Trophoblast cell (in vitro differentiated cells and primary cell): Measurements from ENCODE around the gene INPP5D. TPM values are rescaled to one million over a fixed set of nuclear protein-coding genes. Genes with fewer than 3 reads are reported as not detected.

ENCODE experiments used
- DNase-seq, 2 donors: peaks; one replicate each; pipeline ENCODE4 v3.0.0-alpha.2; 2016
- H2AFZ ChIP-seq: 2 replicates; pipeline ENCODE4 v1.6.1; 2013; ENCODE audit warnings: low read length, moderate library complexity, mild to moderate bottlenecking; ENCODE audit not compliant: insufficient read depth, poor library complexity
- H2AK5ac ChIP-seq: 2 replicates; pipeline ENCODE4 v1.6.1; 2013; ENCODE audit warnings: mild to moderate bottlenecking, low read length
- H2BK120ac ChIP-seq: 2 replicates; pipeline ENCODE4 v1.6.1; 2013; ENCODE audit warnings: low read length, mild to moderate bottlenecking, moderate library complexity; ENCODE audit not compliant: insufficient read depth, poor library complexity
- H2BK12ac ChIP-seq: 2 replicates; pipeline ENCODE4 v1.6.1; 2013; ENCODE audit warnings: mild to moderate bottlenecking, low read length, moderate library complexity
- H2BK5ac ChIP-seq: 2 replicates; pipeline ENCODE4 v1.6.1; 2013; ENCODE audit warnings: low read length, low read depth, moderate library complexity, mild to moderate bottlenecking; ENCODE audit not compliant: poor library complexity
- H3K14ac ChIP-seq: 2 replicates; pipeline ENCODE4 v1.6.1; 2013; ENCODE audit warnings: mild to moderate bottlenecking, low read length
- H3K18ac ChIP-seq: 2 replicates; pipeline ENCODE4 v1.6.1; 2013; ENCODE audit warnings: mild to moderate bottlenecking, low read length
- H3K23ac ChIP-seq: 2 replicates; pipeline ENCODE4 v1.6.1; 2013; ENCODE audit warnings: low read length
- H3K27ac ChIP-seq: 2 replicates; pipeline ENCODE4 v1.5.1; 2013; ENCODE audit warnings: low read depth, mild to moderate bottlenecking, inconsistent platforms, low read length, moderate library complexity
- H3K27me3 ChIP-seq: 2 replicates; pipeline ENCODE4 v1.6.1; 2013; ENCODE audit warnings: inconsistent platforms, mild to moderate bottlenecking, low read length, moderate library complexity; ENCODE audit not compliant: insufficient read depth
- H3K36me3 ChIP-seq, 2 experiments: 1 replicate in 1 of 2; 2 replicates in 1 of 2; pipeline ENCODE4 v1.6.1; 2013; ENCODE audit warnings: low read length in 2 of 2, mild to moderate bottlenecking in 2 of 2, moderate library complexity in 1 of 2; ENCODE audit not compliant: insufficient read depth in 2 of 2, control insufficient read depth in 1 of 2
- H3K4ac ChIP-seq: 2 replicates; pipeline ENCODE4 v1.6.1; 2013; ENCODE audit warnings: low read depth, mild to moderate bottlenecking, low read length, moderate library complexity
- H3K4me1 ChIP-seq, 2 experiments: 1 replicate in 1 of 2; 2 replicates in 1 of 2; pipeline ENCODE4 v1.6.1; 2013; ENCODE audit warnings: low read length in 2 of 2, mild to moderate bottlenecking in 2 of 2, moderate library complexity in 1 of 2; ENCODE audit not compliant: insufficient read depth in 2 of 2, control insufficient read depth in 1 of 2
- H3K4me2 ChIP-seq: 2 replicates; pipeline ENCODE4 v1.6.1; 2013; ENCODE audit warnings: inconsistent platforms, mild to moderate bottlenecking, low read length, moderate library complexity
- H3K4me3 ChIP-seq: 2 replicates; pipeline ENCODE4 v1.5.1; 2013; ENCODE audit warnings: mild to moderate bottlenecking, low read depth, low read length, inconsistent platforms
- H3K79me1 ChIP-seq: one replicate; pipeline ENCODE4 v1.6.1; 2013; ENCODE audit warnings: low read length
- H3K79me2 ChIP-seq: 2 replicates; pipeline ENCODE4 v1.6.1; 2013; ENCODE audit warnings: low read length, mild to moderate bottlenecking; ENCODE audit not compliant: control insufficient read depth, insufficient read depth, poor library complexity
- H3K9ac ChIP-seq: 2 replicates; pipeline ENCODE4 v1.6.1; 2013; ENCODE audit warnings: mild to moderate bottlenecking, low read length
- H3K9me3 ChIP-seq: 2 replicates; pipeline ENCODE4 v1.6.1; 2013; ENCODE audit warnings: low read depth, mild to moderate bottlenecking, control low read depth, inconsistent platforms, low read length; ENCODE audit not compliant: insufficient read depth
- H4K12ac ChIP-seq: 2 replicates; pipeline ENCODE4 v1.6.1; 2013; ENCODE audit warnings: low read depth, mild to moderate bottlenecking, low read length, moderate library complexity
- H4K8ac ChIP-seq: 2 replicates; pipeline ENCODE4 v1.6.1; 2013; ENCODE audit warnings: low read depth, mild to moderate bottlenecking, low read length, moderate library complexity
- H4K91ac ChIP-seq: one replicate; pipeline ENCODE4 v1.6.1; 2013; ENCODE audit warnings: low read depth, mild to moderate bottlenecking, low read length, moderate library complexity
- WGBS: extraction: QIAGEN DNeasy Blood & Tissue Kit; methylation state at CpG from one replicate; pipeline ENCODE4 v1.1.7; 2013; ENCODE audit warnings: missing lambda C conversion rate; ENCODE audit not compliant: insufficient read length, insufficient coverage; ENCODE audit errors: extremely low coverage; 5-methylcytosine and 5-hydroxymethylcytosine counted together
- polyA plus RNA-seq: library from polyadenylated mRNA; stranded (reverse); fragments of 200-250 nt; gene quantifications from 2 replicates; pipeline ENCODE4 v1.2.3, GENCODE V29; 2013

INPP5D gene
- polyA plus RNA-seq = 6.1 and 6.2 TPM in 2 replicates

DNA sequence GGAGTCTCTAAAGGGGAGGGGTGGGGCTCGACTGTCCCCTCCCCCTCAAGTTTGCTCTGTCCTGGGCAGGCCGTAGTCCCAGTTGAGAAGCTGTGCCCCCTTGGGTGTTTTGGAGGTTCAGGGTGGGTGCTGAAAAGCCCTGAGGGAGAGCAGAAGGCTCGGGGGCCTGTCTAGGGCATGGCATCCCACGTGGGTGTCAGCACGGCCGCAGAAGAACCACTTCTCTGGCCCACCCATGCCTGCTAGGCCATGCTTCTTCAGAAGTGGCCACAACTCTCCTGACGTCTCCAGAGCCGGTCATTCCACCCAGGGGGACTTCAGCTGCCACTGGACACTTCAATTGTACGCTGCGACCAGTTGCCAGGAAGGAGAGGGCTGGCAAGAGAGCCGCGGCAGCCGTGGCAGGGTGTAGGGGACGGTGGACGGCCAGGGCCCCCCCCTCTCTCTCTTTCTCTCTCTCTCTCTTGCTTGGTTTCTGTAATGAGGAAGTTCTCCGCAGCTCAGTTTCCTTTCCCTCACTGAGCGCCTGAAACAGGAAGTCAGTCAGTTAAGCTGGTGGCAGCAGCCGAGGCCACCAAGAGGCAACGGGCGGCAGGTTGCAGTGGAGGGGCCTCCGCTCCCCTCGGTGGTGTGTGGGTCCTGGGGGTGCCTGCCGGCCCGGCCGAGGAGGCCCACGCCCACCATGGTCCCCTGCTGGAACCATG, at the start of gene INPP5D:
Gene INPP5D (plus strand): TSS at position 546 of the 704 bp plus-strand sequence. CDS start 137 bp downstream, at position 683.
- Histone ChIP-seq H4K8ac (no peak within 1 kb of the TSS), H4K12ac (no peak within 1 kb of the TSS), H2BK120ac (no peak within 1 kb of the TSS), H3K9me3 (peaks cover 2% of the 10 kb centered on the region), H3K27ac (no peak within 1 kb of the TSS), H3K4me1 (peaks cover 13% of the 10 kb centered on the region in 2 experiments), H3K9ac (no peak within 1 kb of the TSS), H3K79me1 (no peaks in the 10 kb centered on the region), H3K4ac (no peak within 1 kb of the TSS), H3K79me2 (no peaks in the 10 kb centered on the region), H3K4me3 (no peak within 1 kb of the TSS), H3K27me3 (no peaks in the 10 kb centered on the region), H3K23ac (no peak within 1 kb of the TSS), H2BK12ac (no peak within 1 kb of the TSS), H3K36me3 (no peaks in the 10 kb centered on the region), H2BK5ac (no peak within 1 kb of the TSS), H3K14ac (no peak within 1 kb of the TSS), H3K4me2 (no peak within 1 kb of the TSS), H2AFZ (no peak within 1 kb of the TSS), H2AK5ac (no peak within 1 kb of the TSS), H4K91ac (no peak within 1 kb of the TSS), H3K18ac (no peak within 1 kb of the TSS)
- DNase-seq = no peak
- no CpG with 5 or more reads among the region's 26 CpGs for WGBS

DNA sequence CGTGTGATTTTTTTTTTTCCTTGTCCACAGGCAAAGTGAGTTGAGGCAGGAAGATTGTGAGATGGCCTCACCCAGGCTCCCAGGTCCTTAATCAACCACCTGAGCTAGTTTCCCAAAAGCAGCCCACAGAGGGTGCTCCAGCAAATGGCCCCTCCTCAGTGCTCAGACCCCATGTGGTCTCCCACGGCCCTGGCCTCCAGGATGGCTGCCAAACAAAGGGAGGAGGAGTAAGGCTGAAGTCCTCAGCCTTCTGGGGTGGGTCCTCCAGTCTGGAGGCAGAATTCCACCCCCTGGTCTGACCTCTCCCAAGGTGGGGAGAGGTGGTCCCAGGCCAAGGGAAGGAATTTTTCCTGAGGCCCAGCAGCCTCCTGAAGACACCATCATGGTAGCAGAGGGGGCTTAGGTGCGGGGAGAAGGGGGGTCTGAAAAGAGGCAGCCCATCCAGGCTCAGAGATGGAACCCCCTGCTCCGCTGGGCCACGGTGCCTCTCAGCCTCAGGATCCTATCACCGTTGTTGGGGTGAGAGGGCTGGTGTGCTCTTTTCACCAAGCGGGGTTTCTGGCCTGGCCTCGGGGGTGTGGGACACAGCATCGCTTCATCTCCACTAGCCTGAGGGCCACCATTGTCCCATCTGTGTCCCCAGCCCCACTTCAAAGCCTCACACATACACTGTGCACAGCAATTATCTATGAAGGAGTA, 49.4 kb upstream of the INPP5D start:
- Histone ChIP-seq H2BK120ac (no peak overlapping the region), H3K4ac (no peak overlapping the region), H4K8ac (no peak overlapping the region), H3K4me3 (no peak overlapping the region), H3K4me1 (no peaks in the 10 kb centered on the region), H3K23ac (no peak overlapping the region), H3K14ac (no peak overlapping the region), H4K12ac (no peak overlapping the region), H3K9me3 (peaks cover 2% of the 10 kb centered on the region), H3K79me2 (no peaks in the 10 kb centered on the region), H3K18ac (no peak overlapping the region), H2BK12ac (no peak overlapping the region), H2AFZ (no peak overlapping the region), H2BK5ac (no peak overlapping the region), H3K79me1 (no peaks in the 10 kb centered on the region), H3K9ac (no peak overlapping the region), H2AK5ac (no peak overlapping the region), H3K4me2 (no peak overlapping the region), H3K27me3 (no peaks in the 10 kb centered on the region), H4K91ac (no peak overlapping the region), H3K27ac (no peak overlapping the region), H3K36me3 (no peaks in the 10 kb centered on the region)
- no CpG with 5 or more reads among the region's 9 CpGs for WGBS
- no peak for DNase-seq

DNA sequence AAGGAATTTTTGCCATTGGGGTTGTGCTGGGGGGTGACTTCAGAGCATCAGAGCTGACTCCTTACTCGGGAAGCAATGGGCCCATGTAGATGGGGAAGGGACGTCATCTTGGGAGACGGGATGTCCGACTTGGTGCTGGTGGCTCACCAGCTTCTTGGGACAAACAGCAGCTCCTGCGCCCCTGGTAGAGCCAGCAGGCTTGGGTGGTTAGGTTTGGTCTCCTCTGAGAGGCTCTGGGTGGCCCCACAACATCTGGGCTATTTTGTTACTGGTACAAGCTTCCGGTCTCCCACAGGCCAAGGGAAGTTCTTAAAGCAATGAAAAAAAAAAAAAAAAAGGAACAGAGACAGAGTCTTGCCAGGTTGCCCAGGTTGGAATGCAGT, 48.9 kb upstream of the INPP5D start:
- no peak overlapping the region for H2BK12ac ChIP-seq
- no peak overlapping the region for H3K27ac ChIP-seq
- no peak for DNase-seq
- no peak overlapping the region for H2AK5ac ChIP-seq
- no peaks in the 10 kb centered on the region for H3K79me2 ChIP-seq
- no peak overlapping the region for H3K9ac ChIP-seq
- no peak overlapping the region for H3K18ac ChIP-seq
- no peaks in the 10 kb centered on the region for H3K27me3 ChIP-seq
- no peak overlapping the region for H4K8ac ChIP-seq
- no peak overlapping the region for H4K91ac ChIP-seq
- H3K4ac ChIP-seq = no peak overlapping the region
- no peak overlapping the region for H3K4me3 ChIP-seq
- H2AFZ ChIP-seq = no peak overlapping the region
- WGBS = no CpG with 5 or more reads among the region's 6 CpGs
- no peak overlapping the region for H2BK5ac ChIP-seq
- H3K23ac ChIP-seq = no peak overlapping the region
- H3K4me2 ChIP-seq = no peak overlapping the region
- no peaks in the 10 kb centered on the region for H3K79me1 ChIP-seq
- H4K12ac ChIP-seq = no peak overlapping the region
- H3K9me3 ChIP-seq = peaks cover 2% of the 10 kb centered on the region
- H3K36me3 ChIP-seq = no peaks in the 10 kb centered on the region
- H2BK120ac ChIP-seq = no peak overlapping the region
- H3K14ac ChIP-seq = no peak overlapping the region
- H3K4me1 ChIP-seq = no peaks in the 10 kb centered on the region

DNA sequence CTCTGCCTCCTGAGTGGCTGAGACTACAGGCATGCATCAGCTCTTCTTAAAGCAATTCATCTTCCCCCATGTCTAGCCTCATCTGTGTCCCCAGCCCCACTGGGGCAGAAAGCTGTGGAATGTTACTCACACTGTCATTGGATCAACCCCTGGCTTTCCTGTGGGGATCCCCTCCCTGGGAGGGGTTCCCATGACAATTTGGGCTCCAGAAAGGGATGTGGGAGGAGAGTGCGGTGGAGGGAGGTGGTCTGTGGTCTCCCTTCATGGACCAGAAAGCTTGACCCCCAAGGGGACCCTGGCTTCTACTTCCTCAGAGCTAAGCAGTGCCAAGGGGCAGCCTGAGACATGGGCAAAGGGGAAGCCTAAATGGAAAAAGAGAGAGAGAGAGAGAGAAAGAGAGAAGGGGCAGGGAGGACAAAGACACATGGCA, 48.4 kb upstream of the INPP5D start:
- H2BK5ac ChIP-seq = no peak overlapping the region
- no peak overlapping the region for H3K18ac ChIP-seq
- H3K79me2 ChIP-seq = no peaks in the 10 kb centered on the region
- no peak overlapping the region for H3K27ac ChIP-seq
- H3K79me1 ChIP-seq = no peaks in the 10 kb centered on the region
- no peaks in the 10 kb centered on the region for H3K36me3 ChIP-seq
- H3K9ac ChIP-seq = no peak overlapping the region
- no peak overlapping the region for H2AK5ac ChIP-seq
- peaks cover 2% of the 10 kb centered on the region for H3K9me3 ChIP-seq
- H2BK120ac ChIP-seq = no peak overlapping the region
- H3K4me3 ChIP-seq = no peak overlapping the region
- no peak overlapping the region for H2BK12ac ChIP-seq
- H4K91ac ChIP-seq = no peak overlapping the region
- no peak overlapping the region for H4K12ac ChIP-seq
- H2AFZ ChIP-seq = no peak overlapping the region
- no peak overlapping the region for H3K4me2 ChIP-seq
- H3K27me3 ChIP-seq = no peaks in the 10 kb centered on the region
- H3K14ac ChIP-seq = no peak overlapping the region
- WGBS = no CpG with 5 or more reads among the region's 1 CpG
- no peak for DNase-seq
- no peak overlapping the region for H4K8ac ChIP-seq
- no peak overlapping the region for H3K23ac ChIP-seq
- no peaks in the 10 kb centered on the region for H3K4me1 ChIP-seq
- H3K4ac ChIP-seq = no peak overlapping the region
